Measurements from ENCODE around the gene HNRNPLL. TPM values are rescaled to one million over a fixed set of nuclear protein-coding genes. Genes with fewer than 3 reads are reported as not detected.
A peak's percentile ranks its signal among the peaks of the same experiment; 100 is the strongest.

The HNRNPLL gene
- total and polyA plus RNA-seq, 8 donors = 4.9 to 20.8 (median 14.3) TPM

- DNase-seq = peak in 1 of 6 donors; percentile 22
- peaks cover 0 to 13% (median 4%) of the 10 kb centered on the region in 3 donors for H3K4me1 ChIP-seq
- no peak overlapping the region for H3K4me3 ChIP-seq
- no peaks in the 10 kb centered on the region for H3K27me3 ChIP-seq
- intact Hi-C loops (cut with DNase I) = no loop called here
- no peaks in the 10 kb centered on the region for H3K9me3 ChIP-seq
- peak in 1 of 4 donors; percentile 28 for ATAC-seq
- TF ChIP-seq CTCF (IDR thresholded peaks at IDR 0.05) = no peak
- 89 to 93% methylated on average over 1 of the region's 1 CpG for WGBS, 2 donors
- H3K36me3 ChIP-seq = peaks cover 0 to 33% (median 2%) of the 10 kb centered on the region in 3 donors
- no peak overlapping the region for H3K27ac ChIP-seq
- FAIRE-seq = no peak
Measured at GRCh38 chr2:38572167-38572566, 30.6 kb downstream of the HNRNPLL start.

GRCh38 chr2:38571193-38571592, 31.5 kb downstream of the HNRNPLL start:
- no peak for TF ChIP-seq CTCF (IDR thresholded peaks at IDR 0.05)
- Histone ChIP-seq H3K36me3 (peaks cover 0 to 33% (median 2%) of the 10 kb centered on the region in 3 donors), H3K27me3 (no peaks in the 10 kb centered on the region), H3K4me1 (peaks cover 0 to 13% (median 4%) of the 10 kb centered on the region in 3 donors), H3K27ac (no peak overlapping the region), H3K4me3 (no peak overlapping the region), H3K9me3 (no peaks in the 10 kb centered on the region)
- DNase-seq (no peak), ATAC-seq (no peak), FAIRE-seq (no peak)
- WGBS, 2 donors = 69 to 76% methylated on average over 4 of the region's 4 CpGs
- intact Hi-C loops (cut with DNase I) = no loop called here

GRCh38 chr2:38568724-38569436, 33.8 kb downstream of the HNRNPLL start:
- H3K9me3 ChIP-seq = no peaks in the 10 kb centered on the region
- no peak overlapping the region for H3K27ac ChIP-seq
- FAIRE-seq = no peak
- peaks cover 0 to 33% (median 2%) of the 10 kb centered on the region in 3 donors for H3K36me3 ChIP-seq
- no peak for DNase-seq
- no peaks in the 10 kb centered on the region for H3K27me3 ChIP-seq
- 54 to 55% methylated on average over 5 of the region's 5 CpGs for WGBS, 2 donors
- ATAC-seq = no peak
- intact Hi-C loops (cut with DNase I) = no loop called here
- H3K4me3 ChIP-seq = no peak overlapping the region
- no peak for TF ChIP-seq CTCF (IDR thresholded peaks at IDR 0.05)
- H3K4me1 ChIP-seq = peaks cover 0 to 13% (median 4%) of the 10 kb centered on the region in 3 donors

- intact Hi-C loops (cut with DNase I) = no loop called here
- Histone ChIP-seq H3K36me3 (peaks cover 0 to 23% (median 0%) of the 10 kb centered on the region in 3 donors), H3K9me3 (no peaks in the 10 kb centered on the region), H3K4me1 (peaks cover 0 to 10% (median 7%) of the 10 kb centered on the region in 3 donors), H3K27ac (no peak overlapping the region), H3K4me3 (no peak overlapping the region), H3K27me3 (peaks cover 0 to 3% (median 0%) of the 10 kb centered on the region in 4 donors)
- no peak for TF ChIP-seq CTCF (IDR thresholded peaks at IDR 0.05)
- WGBS, 2 donors = 89 to 100% methylated on average over 2 of the region's 2 CpGs
- FAIRE-seq = no peak
- ATAC-seq = no peak
- no peak for DNase-seq
Measured at GRCh38 chr2:38565333-38565732, 37.4 kb downstream of the HNRNPLL start.

GRCh38 chr2:38561691-38562090, 41.0 kb downstream of the HNRNPLL start:
- FAIRE-seq = no peak
- Histone ChIP-seq H3K4me1 (peaks cover 0 to 6% (median 0%) of the 10 kb centered on the region in 3 donors), H3K4me3 (no peak overlapping the region), H3K36me3 (no peaks in the 10 kb centered on the region), H3K27ac (no peak overlapping the region), H3K27me3 (peaks cover 0 to 3% (median 0%) of the 10 kb centered on the region in 4 donors), H3K9me3 (no peaks in the 10 kb centered on the region)
- ATAC-seq = no peak
- DNase-seq = no peak
- no peak for TF ChIP-seq CTCF (IDR thresholded peaks at IDR 0.05)
- intact Hi-C loops (cut with DNase I) = no loop called here
